HFFc6 (cell line): ENCODE measurements around the gene DDX5. TPM values are rescaled to one million over a fixed set of nuclear protein-coding genes. Genes with fewer than 3 reads are reported as not detected.
"Not testable (repeated sequence)": the region's sequence is repeated elsewhere in the genome, so short reads cannot be mapped to it uniquely, and the experiment has no call there.

Experiments used
- DNase-seq: peaks from one replicate; pipeline ENCODE4 v3.0.0-alpha.2; 2018
- H3K27ac Mint-ChIP-seq: 2 replicates; pipeline ENCODE4 v1.8.0; 2020; ENCODE audit warnings: mild to moderate bottlenecking, mixed read lengths
- H3K27me3 Mint-ChIP-seq: 2 replicates; pipeline ENCODE4 v1.8.0; 2021; ENCODE audit warnings: mild to moderate bottlenecking, moderate library complexity, mixed read lengths; ENCODE audit not compliant: insufficient read depth
- H3K36me3 Mint-ChIP-seq: 2 replicates; pipeline ENCODE4 v1.8.0; 2021; ENCODE audit warnings: low read depth, mixed read lengths
- H3K4me1 Mint-ChIP-seq: 2 replicates; pipeline ENCODE4 v1.8.0; 2020; ENCODE audit warnings: low read depth, mixed read lengths
- H3K4me3 Mint-ChIP-seq: 2 replicates; pipeline ENCODE4 v1.8.0; 2020; ENCODE audit warnings: mild to moderate bottlenecking, moderate library complexity, mixed read lengths
- H3K9me3 Mint-ChIP-seq: 2 replicates; pipeline ENCODE4 v1.8.0; 2020; ENCODE audit warnings: mild to moderate bottlenecking, mixed read lengths
- total RNA-seq, 6 experiments: library from RNA; stranded (reverse); fragmentation: NEBNext Ultra II Directional; extraction: Animal tissue kit (Norgen Biotek cat#: 25700); gene quantifications; 2 replicates in 1 of 6; 3 replicates in 5 of 6; pipeline ENCODE4 v1.2.3, GENCODE V29; 2021
- TF ChIP-seq, protein P1 (sequence below): fragments of 200-600 bp; sonication (generic); IDR thresholded peaks from 2 replicates; pipeline ENCODE4 v1.5.0; 2021; ENCODE audit warnings: antibody characterized with exemption, mild to moderate bottlenecking

The DDX5 gene
- total RNA-seq, 6 experiments from 2014 or later, result 537 to 635 (median 600) TPM

- Mint-ChIP-seq H3K27ac (no peak overlapping the region), H3K4me3 (no peak overlapping the region), H3K4me1 (no peaks in the 10 kb centered on the region), H3K27me3 (no peaks in the 10 kb centered on the region), H3K36me3 (peaks cover 6% of the 10 kb centered on the region), H3K9me3 (no peaks in the 10 kb centered on the region)
- DNase-seq, result no peak
- TF ChIP-seq, protein P1, sequence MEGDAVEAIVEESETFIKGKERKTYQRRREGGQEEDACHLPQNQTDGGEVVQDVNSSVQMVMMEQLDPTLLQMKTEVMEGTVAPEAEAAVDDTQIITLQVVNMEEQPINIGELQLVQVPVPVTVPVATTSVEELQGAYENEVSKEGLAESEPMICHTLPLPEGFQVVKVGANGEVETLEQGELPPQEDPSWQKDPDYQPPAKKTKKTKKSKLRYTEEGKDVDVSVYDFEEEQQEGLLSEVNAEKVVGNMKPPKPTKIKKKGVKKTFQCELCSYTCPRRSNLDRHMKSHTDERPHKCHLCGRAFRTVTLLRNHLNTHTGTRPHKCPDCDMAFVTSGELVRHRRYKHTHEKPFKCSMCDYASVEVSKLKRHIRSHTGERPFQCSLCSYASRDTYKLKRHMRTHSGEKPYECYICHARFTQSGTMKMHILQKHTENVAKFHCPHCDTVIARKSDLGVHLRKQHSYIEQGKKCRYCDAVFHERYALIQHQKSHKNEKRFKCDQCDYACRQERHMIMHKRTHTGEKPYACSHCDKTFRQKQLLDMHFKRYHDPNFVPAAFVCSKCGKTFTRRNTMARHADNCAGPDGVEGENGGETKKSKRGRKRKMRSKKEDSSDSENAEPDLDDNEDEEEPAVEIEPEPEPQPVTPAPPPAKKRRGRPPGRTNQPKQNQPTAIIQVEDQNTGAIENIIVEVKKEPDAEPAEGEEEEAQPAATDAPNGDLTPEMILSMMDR, result no peak
Measured at GRCh38 chr17:64477849-64478248, 28.2 kb downstream of the DDX5 start.

DNA sequence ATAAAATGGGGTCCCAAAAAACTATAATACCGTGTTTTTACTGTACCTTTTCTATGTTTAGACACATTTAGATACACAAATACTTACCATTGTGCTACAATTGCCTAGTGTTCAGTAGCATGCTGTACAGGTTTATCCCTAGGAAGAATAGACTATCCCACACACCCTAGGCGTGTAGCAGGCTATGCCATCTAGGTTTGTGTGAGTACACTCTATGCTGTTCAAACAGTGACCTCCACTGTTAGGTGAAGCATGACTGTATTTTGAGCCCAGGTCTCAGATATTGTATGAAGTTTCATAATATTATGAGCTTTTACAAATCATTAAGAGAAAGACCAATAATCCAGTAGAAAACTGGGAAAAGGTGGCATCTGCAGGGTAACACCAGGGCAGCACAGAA is 33.5 kb downstream of the DDX5 start:
- Mint-ChIP-seq H3K27me3 (peaks cover 2% of the 10 kb centered on the region; the same call in 1 of the 2 replicates), H3K27ac (no peak overlapping the region), H3K36me3 (no peaks in the 10 kb centered on the region), H3K9me3 (no peaks in the 10 kb centered on the region), H3K4me1 (no peaks in the 10 kb centered on the region), H3K4me3 (no peak overlapping the region)
- no peak for DNase-seq
- TF ChIP-seq, protein P1, result no peak

- peaks cover 7% of the 10 kb centered on the region for H3K4me1 Mint-ChIP-seq
- H3K27me3 Mint-ChIP-seq, result peaks cover 3% of the 10 kb centered on the region
Measured at GRCh38 chr17:64471440-64471839, 34.6 kb downstream of the DDX5 start.

DNA sequence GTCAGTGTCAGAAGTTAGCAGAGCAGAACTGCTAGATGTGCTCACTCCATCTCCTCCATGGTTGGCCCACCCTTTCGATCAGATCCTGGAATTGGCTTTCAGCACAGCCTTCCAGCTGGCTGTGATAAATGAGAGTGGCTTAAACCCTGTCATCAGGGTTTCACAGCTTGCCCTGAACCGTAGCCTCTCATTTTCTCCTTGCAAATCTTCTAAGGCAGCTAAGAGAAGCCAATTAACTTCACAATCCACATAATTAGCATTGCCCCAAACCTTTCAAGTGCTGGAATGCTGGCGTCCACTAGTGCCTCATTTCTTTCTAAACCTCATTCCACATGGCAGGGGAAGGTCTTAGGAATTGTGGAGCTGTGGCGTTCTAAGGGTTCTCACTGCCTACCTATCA is 35.5 kb downstream of the DDX5 start:
- H3K9me3 Mint-ChIP-seq, result no peaks in the 10 kb centered on the region
- H3K27ac Mint-ChIP-seq, result no peak overlapping the region

More at GRCh38 chr17:64471440-64471839, 34.6 kb downstream of the DDX5 start:
- H3K9me3 Mint-ChIP-seq, result no peaks in the 10 kb centered on the region
- H3K4me3 Mint-ChIP-seq, result no peak overlapping the region
- no peak for DNase-seq
- H3K27ac Mint-ChIP-seq, result no peak overlapping the region
- H3K36me3 Mint-ChIP-seq, result no peaks in the 10 kb centered on the region
- TF ChIP-seq, protein P1, result no peak

GRCh38 chr17:64466834-64467233 is 39.3 kb downstream of the DDX5 start:
- H3K4me3 Mint-ChIP-seq, DNase-seq, H3K27ac Mint-ChIP-seq, H3K9me3 Mint-ChIP-seq, H3K36me3 Mint-ChIP-seq, H3K27me3 Mint-ChIP-seq: not testable (repeated sequence)
- peaks cover 16% of the 10 kb centered on the region for H3K4me1 Mint-ChIP-seq

More for the DNA sequence above, 35.5 kb downstream of the DDX5 start:
- Mint-ChIP-seq H3K27me3 (peaks cover 5% of the 10 kb centered on the region), H3K4me1 (peaks cover 15% of the 10 kb centered on the region), H3K36me3 (no peaks in the 10 kb centered on the region), H3K4me3 (no peak overlapping the region)
- TF ChIP-seq, protein P1, result no peak
- DNase-seq, result no peak

DNA sequence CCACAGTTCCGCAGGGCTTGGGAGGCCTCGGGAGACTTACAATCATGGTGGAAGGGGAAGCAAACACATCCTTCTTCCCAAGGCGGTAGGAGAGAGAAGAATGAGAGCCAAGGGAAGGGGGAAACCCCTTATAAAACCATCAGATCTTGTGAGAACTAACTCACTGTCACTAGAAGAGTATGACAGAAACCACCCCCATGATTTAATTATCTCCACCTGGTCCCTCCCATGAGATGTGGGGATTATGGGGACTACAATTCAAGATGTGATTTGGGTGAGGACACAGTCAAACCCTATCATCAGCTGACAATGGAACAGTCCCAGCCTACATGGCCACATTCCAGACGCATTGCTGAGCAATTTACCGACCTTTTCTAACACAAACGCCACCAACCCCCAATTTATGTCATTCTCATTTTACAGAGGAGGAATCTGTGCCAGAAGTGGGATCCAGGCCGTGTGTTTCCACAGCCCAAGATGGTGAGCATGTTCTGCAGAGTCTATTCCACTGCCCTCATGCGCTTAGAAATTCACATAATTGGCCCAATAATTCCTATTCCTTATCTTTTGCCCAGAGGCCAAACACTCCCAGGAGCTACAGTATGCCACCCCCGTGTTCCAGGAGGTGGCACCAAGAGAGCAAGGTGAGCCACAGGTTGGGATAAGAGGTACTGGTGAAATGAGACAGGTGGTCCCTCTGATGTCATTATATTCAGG is 39.9 kb downstream of the DDX5 start:
- peaks cover 7% of the 10 kb centered on the region for H3K27me3 Mint-ChIP-seq
- DNase-seq, result no peak
- TF ChIP-seq, protein P1, result no peak
- no peaks in the 10 kb centered on the region for H3K9me3 Mint-ChIP-seq
- H3K36me3 Mint-ChIP-seq, result no peaks in the 10 kb centered on the region
- peaks cover 16% of the 10 kb centered on the region for H3K4me1 Mint-ChIP-seq
- no peak overlapping the region for H3K4me3 Mint-ChIP-seq
- no peak overlapping the region for H3K27ac Mint-ChIP-seq
